Endothelial cell (in vitro differentiated cells): Measurements from ENCODE around the gene MCEE. TPM values are rescaled to one million over a fixed set of nuclear protein-coding genes. Genes with fewer than 3 reads are reported as not detected.
"Not testable (repeated sequence)": the region's sequence is repeated elsewhere in the genome, so short reads cannot be mapped to it uniquely, and the experiment has no call there.

ENCODE experiments used
- DNase-seq: peaks from one replicate; pipeline ENCODE4 v3.0.0; 2021; ENCODE audit warnings: low spot score
- H3K27ac Mint-ChIP-seq: one replicate; pipeline ENCODE4 v1.8.0; 2021; ENCODE audit warnings: mixed read lengths, inconsistent platforms; ENCODE audit not compliant: unreplicated experiment
- H3K27me3 Mint-ChIP-seq: one replicate; pipeline ENCODE4 v1.8.0; 2021; ENCODE audit warnings: mild to moderate bottlenecking, moderate library complexity, mixed read lengths, inconsistent platforms; ENCODE audit not compliant: unreplicated experiment
- H3K36me3 Mint-ChIP-seq: one replicate; pipeline ENCODE4 v1.8.0; 2021; ENCODE audit warnings: mild to moderate bottlenecking, low read depth, mixed read lengths, inconsistent platforms; ENCODE audit not compliant: unreplicated experiment
- H3K4me1 Mint-ChIP-seq: one replicate; pipeline ENCODE4 v1.8.0; 2021; ENCODE audit warnings: mild to moderate bottlenecking, mixed read lengths, inconsistent platforms; ENCODE audit not compliant: unreplicated experiment
- H3K4me3 Mint-ChIP-seq: one replicate; pipeline ENCODE4 v1.8.0; 2021; ENCODE audit warnings: mild to moderate bottlenecking, mixed read lengths, inconsistent platforms; ENCODE audit not compliant: unreplicated experiment
- H3K9me3 Mint-ChIP-seq: one replicate; pipeline ENCODE4 v1.8.0; 2021; ENCODE audit warnings: mixed read lengths, inconsistent platforms; ENCODE audit not compliant: unreplicated experiment
- CTCF ChIP-seq: fragments of 200-600 bp; sonication (generic); IDR thresholded peaks from one replicate; pipeline ENCODE4 v1.5.0; 2021; ENCODE audit warnings: antibody characterized with exemption; ENCODE audit not compliant: unreplicated experiment
- total RNA-seq: library from RNA; stranded (reverse); fragmentation: NEBNext Ultra II Directional; extraction: Animal tissue kit (Norgen Biotek cat#: 25700); gene quantifications from one replicate; pipeline ENCODE4 v1.2.1, GENCODE V29; 2021; ENCODE audit not compliant: unreplicated experiment

Gene MCEE
- total RNA-seq, 1 donor from 2014 or later, result 4.6 TPM

DNA sequence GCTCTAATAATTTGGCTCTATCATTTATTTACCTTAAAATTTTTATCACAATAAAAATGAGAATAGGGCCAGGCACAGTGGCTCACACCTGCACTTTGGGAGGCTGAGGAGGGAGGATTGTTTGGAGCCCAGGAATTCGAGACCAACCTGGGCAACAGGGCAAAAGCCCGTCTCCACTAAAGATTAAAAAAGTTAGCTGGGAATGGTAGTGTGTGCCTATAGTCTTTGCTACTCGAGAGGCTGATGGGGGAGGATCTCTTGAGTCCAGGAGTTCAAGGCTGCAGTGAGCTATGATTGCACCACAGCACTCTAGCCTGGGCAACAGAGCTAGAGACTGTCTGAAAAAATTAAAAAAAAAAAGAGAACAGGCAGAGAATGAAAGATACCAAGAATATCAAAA lies 6.1 kb upstream of the MCEE start:
- no peak overlapping the region for H3K27ac Mint-ChIP-seq
- no peaks in the 10 kb centered on the region for H3K27me3 Mint-ChIP-seq
- no peak for TF ChIP-seq CTCF
- no peaks in the 10 kb centered on the region for H3K4me1 Mint-ChIP-seq
- H3K36me3 Mint-ChIP-seq, result peaks cover 11% of the 10 kb centered on the region
- no peaks in the 10 kb centered on the region for H3K9me3 Mint-ChIP-seq
- DNase-seq, result no peak
- H3K4me3 Mint-ChIP-seq, result no peak overlapping the region

DNA sequence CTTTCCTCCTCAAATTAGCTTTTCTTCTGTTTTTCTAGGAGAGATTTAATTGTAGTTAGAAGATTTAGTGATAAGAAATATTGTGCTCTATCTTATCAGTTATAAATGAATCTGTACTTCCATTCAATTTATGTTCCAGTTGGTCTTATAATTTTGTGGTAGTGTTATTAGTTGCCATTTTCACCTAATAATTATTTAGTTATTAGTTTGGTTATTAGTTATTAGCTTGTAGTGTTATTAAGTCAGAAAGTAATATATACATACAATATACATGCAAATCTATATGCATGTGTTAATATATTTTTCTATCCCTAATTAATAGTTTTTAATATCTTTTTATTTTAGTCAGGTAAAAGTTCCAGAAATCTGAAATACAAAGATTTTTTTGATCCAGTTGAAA lies 3.6 kb upstream of the MCEE start:
- H3K36me3 Mint-ChIP-seq, result peaks cover 4% of the 10 kb centered on the region
- no peak for DNase-seq
- H3K4me1 Mint-ChIP-seq, result no peaks in the 10 kb centered on the region
- H3K4me3 Mint-ChIP-seq, result no peak overlapping the region
- no peaks in the 10 kb centered on the region for H3K27me3 Mint-ChIP-seq
- no peak for TF ChIP-seq CTCF
- no peaks in the 10 kb centered on the region for H3K9me3 Mint-ChIP-seq
- no peak overlapping the region for H3K27ac Mint-ChIP-seq

GRCh38 chr2:71131387-71132166 lies 1.5 kb upstream of the MCEE start:
- not testable (repeated sequence) for H3K27ac Mint-ChIP-seq, H3K9me3 Mint-ChIP-seq, H3K4me1 Mint-ChIP-seq, H3K36me3 Mint-ChIP-seq, H3K4me3 Mint-ChIP-seq, H3K27me3 Mint-ChIP-seq, DNase-seq

GRCh38 chr2:71130905-71131244 lies 846 bp upstream of the MCEE start:
- Mint-ChIP-seq H3K27ac (no peak overlapping the region), H3K4me3 (no peak overlapping the region), H3K9me3 (no peaks in the 10 kb centered on the region), H3K36me3 (no peaks in the 10 kb centered on the region), H3K4me1 (no peaks in the 10 kb centered on the region), H3K27me3 (no peaks in the 10 kb centered on the region)
- DNase-seq, result no peak
- no peak for TF ChIP-seq CTCF

GRCh38 chr2:71129902-71130151 lies 202 bp downstream of the MCEE start:
- Mint-ChIP-seq H3K9me3 (no peaks in the 10 kb centered on the region), H3K4me3 (no peak overlapping the region), H3K27ac (peak overlapping the region; percentile 84), H3K4me1 (no peaks in the 10 kb centered on the region), H3K36me3 (no peaks in the 10 kb centered on the region), H3K27me3 (no peaks in the 10 kb centered on the region)
- no peak for DNase-seq
- TF ChIP-seq CTCF, result no peak
